CD4-positive, alpha-beta T cell treated with Interleukin-4 for 1 hour (primary cell): Measurements from ENCODE around the gene KRT5.
"Not testable (repeated sequence)": the region's sequence is repeated elsewhere in the genome, so short reads cannot be mapped to it uniquely, and the experiment has no call there.

Experiments used
- DNase-seq, 2 donors: peaks; one replicate each; pipeline ENCODE4 v3.0.0-alpha.2; 2020 to 2022

The KRT5 gene

GRCh38 chr12:52493172-52493571, 27.0 kb downstream of the KRT5 start, which contains the start of gene KRT6A:
Gene KRT6A, minus strand, starts transcription at chr12:52493257. Its CDS starts 69 bp downstream, at chr12:52493188.
- no peak for DNase-seq

GRCh38 chr12:52492405-52492804, 27.8 kb downstream of the KRT5 start:
- not testable (repeated sequence) for DNase-seq

- not testable (repeated sequence) for DNase-seq
Measured at GRCh38 chr12:52491495-52491894, 28.7 kb downstream of the KRT5 start.

- DNase-seq, result no peak
Measured at GRCh38 chr12:52488736-52489135, 31.5 kb downstream of the KRT5 start.

- DNase-seq, result not testable (repeated sequence)
Measured at GRCh38 chr12:52487744-52488443, 32.3 kb downstream of the KRT5 start.

GRCh38 chr12:52487211-52487610, 33.0 kb downstream of the KRT5 start:
- no peak for DNase-seq

- no peak for DNase-seq
Measured at GRCh38 chr12:52486166-52487105, 33.8 kb downstream of the KRT5 start.

- no peak for DNase-seq
Measured at GRCh38 chr12:52480073-52480472, 40.1 kb downstream of the KRT5 start.

- no peak for DNase-seq
Measured at GRCh38 chr12:52477651-52478050, 42.5 kb downstream of the KRT5 start.

- DNase-seq, result no peak
Measured at GRCh38 chr12:52474212-52474611, 46.0 kb downstream of the KRT5 start.

GRCh38 chr12:52473768-52474167, 46.4 kb downstream of the KRT5 start, which contains the start of gene KRT6C:
Gene KRT6C, minus strand, starts transcription at chr12:52473805. Its CDS starts 68 bp downstream, at chr12:52473737.
- DNase-seq, result no peak

- no peak for DNase-seq
Measured at GRCh38 chr12:52469853-52470252, 50.3 kb downstream of the KRT5 start.

- no peak for DNase-seq
Measured at GRCh38 chr12:52464897-52465296, 55.3 kb downstream of the KRT5 start.
